Measurements from ENCODE around the gene CPTP.

Gene CPTP

GRCh38 chr1:1283821-1284220 is 40.8 kb upstream of the CPTP start:
- no peak overlapping the region for H3K4me3 ChIP-seq (ENCODE audit: low read depth, low read length)
- no peaks in the 10 kb centered on the region for H3K27me3 ChIP-seq (ENCODE audit: control insufficient read depth, insufficient read depth, low read length)
- no peak overlapping the region for H3K9ac ChIP-seq
- no peak overlapping the region for H3K27ac ChIP-seq
- TF ChIP-seq, protein P1, sequence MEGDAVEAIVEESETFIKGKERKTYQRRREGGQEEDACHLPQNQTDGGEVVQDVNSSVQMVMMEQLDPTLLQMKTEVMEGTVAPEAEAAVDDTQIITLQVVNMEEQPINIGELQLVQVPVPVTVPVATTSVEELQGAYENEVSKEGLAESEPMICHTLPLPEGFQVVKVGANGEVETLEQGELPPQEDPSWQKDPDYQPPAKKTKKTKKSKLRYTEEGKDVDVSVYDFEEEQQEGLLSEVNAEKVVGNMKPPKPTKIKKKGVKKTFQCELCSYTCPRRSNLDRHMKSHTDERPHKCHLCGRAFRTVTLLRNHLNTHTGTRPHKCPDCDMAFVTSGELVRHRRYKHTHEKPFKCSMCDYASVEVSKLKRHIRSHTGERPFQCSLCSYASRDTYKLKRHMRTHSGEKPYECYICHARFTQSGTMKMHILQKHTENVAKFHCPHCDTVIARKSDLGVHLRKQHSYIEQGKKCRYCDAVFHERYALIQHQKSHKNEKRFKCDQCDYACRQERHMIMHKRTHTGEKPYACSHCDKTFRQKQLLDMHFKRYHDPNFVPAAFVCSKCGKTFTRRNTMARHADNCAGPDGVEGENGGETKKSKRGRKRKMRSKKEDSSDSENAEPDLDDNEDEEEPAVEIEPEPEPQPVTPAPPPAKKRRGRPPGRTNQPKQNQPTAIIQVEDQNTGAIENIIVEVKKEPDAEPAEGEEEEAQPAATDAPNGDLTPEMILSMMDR (IDR thresholded peaks at IDR 0.05), result no peak
- H3K4me2 ChIP-seq (ENCODE audit: low read length), result no peak overlapping the region
- peaks cover 3% of the 10 kb centered on the region for H3K4me1 ChIP-seq
- no peak overlapping the region for H2AFZ ChIP-seq
- H3K36me3 ChIP-seq (ENCODE audit: control insufficient read depth, insufficient read depth, low read length), result no peaks in the 10 kb centered on the region
- no peaks in the 10 kb centered on the region for H3K79me2 ChIP-seq
- no peaks in the 10 kb centered on the region for H3K9me3 ChIP-seq (ENCODE audit: control insufficient read depth, low read length)

DNA sequence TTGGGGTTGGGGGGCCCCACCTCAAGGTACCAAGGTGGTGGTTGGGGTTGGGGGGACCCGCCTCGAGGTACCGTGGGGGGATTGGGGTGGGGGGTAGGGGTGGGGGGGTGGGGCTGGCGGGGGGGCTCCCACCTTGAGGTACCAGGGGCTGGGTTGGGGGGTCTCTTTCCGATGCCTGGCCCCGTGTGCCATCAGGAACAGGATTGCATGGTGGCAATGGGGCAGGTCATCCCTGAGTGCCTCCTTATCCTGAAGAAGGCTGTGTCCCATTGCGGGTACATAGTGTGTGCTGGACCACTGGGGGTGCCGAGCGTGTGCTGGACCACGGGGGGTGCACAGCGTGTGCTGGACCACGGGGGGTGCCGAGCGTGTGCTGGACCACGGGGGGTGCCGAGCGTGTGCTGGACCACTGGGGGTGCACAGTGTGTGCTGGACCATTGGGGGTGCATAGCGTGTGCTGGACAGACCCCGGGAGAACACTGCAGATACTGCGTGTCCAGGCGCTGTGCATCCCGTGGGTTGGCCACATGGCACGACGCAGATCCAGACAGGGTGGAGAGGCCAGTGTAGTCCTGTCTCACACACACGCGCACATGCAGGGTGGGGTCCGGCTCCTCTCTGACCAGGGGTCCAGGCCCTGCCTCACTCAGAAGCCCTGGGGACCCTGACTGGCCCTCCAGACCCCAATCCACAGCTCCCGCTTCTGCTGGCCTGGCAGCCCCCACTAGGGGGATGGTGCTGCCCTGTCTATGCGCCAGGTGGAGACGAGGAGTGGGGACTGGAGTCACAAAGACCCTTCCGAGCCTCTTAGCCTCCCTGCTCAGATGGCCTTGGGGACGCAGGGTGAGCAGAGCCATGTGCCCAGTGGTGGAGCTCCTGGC is 40.1 kb upstream of the CPTP start:
- no peak overlapping the region for H3K27ac ChIP-seq
- no peak overlapping the region for H3K9ac ChIP-seq
- H3K4me1 ChIP-seq, result peaks cover 3% of the 10 kb centered on the region
- no peaks in the 10 kb centered on the region for H3K9me3 ChIP-seq (ENCODE audit: control insufficient read depth, low read length)
- no peak overlapping the region for H3K4me2 ChIP-seq (ENCODE audit: low read length)
- no peaks in the 10 kb centered on the region for H3K27me3 ChIP-seq (ENCODE audit: control insufficient read depth, insufficient read depth, low read length)
- H3K36me3 ChIP-seq (ENCODE audit: control insufficient read depth, insufficient read depth, low read length), result no peaks in the 10 kb centered on the region
- H2AFZ ChIP-seq, result no peak overlapping the region
- no peak overlapping the region for H3K4me3 ChIP-seq (ENCODE audit: low read depth, low read length)
- TF ChIP-seq, protein P1 (IDR thresholded peaks at IDR 0.05), result no peak
- no peaks in the 10 kb centered on the region for H3K79me2 ChIP-seq

- TF ChIP-seq, protein P1 (IDR thresholded peaks at IDR 0.05), result no peak
- no peak overlapping the region for H2AFZ ChIP-seq
- H3K9ac ChIP-seq, result no peak overlapping the region
- H3K27me3 ChIP-seq (ENCODE audit: control insufficient read depth, insufficient read depth, low read length), result no peaks in the 10 kb centered on the region
- peaks cover 3% of the 10 kb centered on the region for H3K4me1 ChIP-seq
- no peaks in the 10 kb centered on the region for H3K9me3 ChIP-seq (ENCODE audit: control insufficient read depth, low read length)
- no peak overlapping the region for H3K4me3 ChIP-seq (ENCODE audit: low read depth, low read length)
- H3K79me2 ChIP-seq, result no peaks in the 10 kb centered on the region
- H3K27ac ChIP-seq, result no peak overlapping the region
- no peaks in the 10 kb centered on the region for H3K36me3 ChIP-seq (ENCODE audit: control insufficient read depth, insufficient read depth, low read length)
- no peak overlapping the region for H3K4me2 ChIP-seq (ENCODE audit: low read length)
These were observed 39.5 kb upstream of the CPTP start for GRCh38 chr1:1285102-1285571.

DNA sequence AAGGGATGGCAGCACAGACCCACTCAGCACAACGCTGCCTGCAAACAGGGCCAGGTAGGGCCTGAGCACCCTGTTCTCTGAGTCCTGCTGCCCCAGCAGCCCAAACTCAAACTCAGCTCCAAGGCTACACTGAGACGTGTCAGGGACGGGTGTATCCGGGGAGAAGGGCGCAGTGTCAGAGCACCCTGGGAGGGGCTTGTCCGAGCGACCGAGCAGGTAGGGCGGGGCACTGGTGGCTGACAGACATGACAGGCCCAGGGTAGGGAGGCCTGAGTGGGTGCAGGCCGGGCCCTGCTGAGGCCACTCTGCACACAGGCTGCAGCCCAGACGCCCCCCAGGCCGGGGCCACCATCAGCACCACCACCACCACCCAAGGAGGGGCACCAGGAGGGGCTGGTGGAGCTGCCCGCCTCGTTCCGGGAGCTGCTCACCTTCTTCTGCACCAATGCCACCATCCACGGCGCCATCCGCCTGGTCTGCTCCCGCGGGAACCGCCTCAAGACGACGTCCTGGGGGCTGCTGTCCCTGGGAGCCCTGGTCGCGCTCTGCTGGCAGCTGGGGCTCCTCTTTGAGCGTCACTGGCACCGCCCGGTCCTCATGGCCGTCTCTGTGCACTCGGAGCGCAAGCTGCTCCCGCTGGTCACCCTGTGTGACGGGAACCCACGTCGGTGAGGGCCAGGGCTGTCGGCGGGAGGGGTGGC is 38.8 kb upstream of the CPTP start:
- H3K4me1 ChIP-seq, result peaks cover 3% of the 10 kb centered on the region
- no peaks in the 10 kb centered on the region for H3K27me3 ChIP-seq (ENCODE audit: control insufficient read depth, insufficient read depth, low read length)
- TF ChIP-seq, protein P1 (IDR thresholded peaks at IDR 0.05), result no peak
- no peak overlapping the region for H3K4me3 ChIP-seq (ENCODE audit: low read depth, low read length)
- H3K9ac ChIP-seq, result no peak overlapping the region
- no peaks in the 10 kb centered on the region for H3K36me3 ChIP-seq (ENCODE audit: control insufficient read depth, insufficient read depth, low read length)
- no peak overlapping the region for H3K27ac ChIP-seq
- no peak overlapping the region for H2AFZ ChIP-seq
- no peak overlapping the region for H3K4me2 ChIP-seq (ENCODE audit: low read length)
- no peaks in the 10 kb centered on the region for H3K9me3 ChIP-seq (ENCODE audit: control insufficient read depth, low read length)
- H3K79me2 ChIP-seq, result no peaks in the 10 kb centered on the region

All from parathyroid adenoma (tissue), 2 donors.